Smooth muscle cell (in vitro differentiated cells): ENCODE results near the gene REEP3. TPM values are rescaled to one million over a fixed set of nuclear protein-coding genes. Genes with fewer than 3 reads are reported as not detected.

Experiments used
- DNase-seq: peaks from one replicate; lab custom pipeline; 2025; ENCODE audit not compliant: unreplicated experiment; lab: John Stamatoyannopoulos, UW
- H2AFZ ChIP-seq: fragments of 200-600 bp; sonication (generic); 2 replicates; pipeline ENCODE4 v1.6.0; 2016; ENCODE audit warnings: antibody characterized with exemption, low read depth, mild to moderate bottlenecking
- H3F3A ChIP-seq: fragments of 200-600 bp; sonication (generic); 2 replicates; pipeline ENCODE4 v1.6.0; 2017; ENCODE audit warnings: antibody characterized with exemption, low read depth
- H3K27ac ChIP-seq: fragments of 200-600 bp; sonication (generic); 2 replicates; pipeline ENCODE4 v1.5.1; 2016; ENCODE audit warnings: low read depth, mild to moderate bottlenecking
- H3K27me3 ChIP-seq: fragments of 200-600 bp; sonication (generic); 2 replicates; pipeline ENCODE4 v1.6.1; 2016; ENCODE audit warnings: low read depth, mild to moderate bottlenecking
- H3K36me3 ChIP-seq: fragments of 200-600 bp; sonication (generic); 2 replicates; pipeline ENCODE4 v1.5.1; 2016; ENCODE audit warnings: low read depth
- H3K4me1 ChIP-seq: fragments of 200-600 bp; sonication (generic); 2 replicates; pipeline ENCODE4 v1.5.1; 2016; ENCODE audit warnings: low read depth
- H3K4me2 ChIP-seq: fragments of 200-600 bp; sonication (generic); 2 replicates; pipeline ENCODE4 v1.6.0; 2016; ENCODE audit warnings: mild to moderate bottlenecking
- H3K4me3 ChIP-seq: fragments of 200-600 bp; sonication (generic); 2 replicates; pipeline ENCODE4 v1.5.1; 2016; ENCODE audit warnings: mild to moderate bottlenecking
- H3K79me2 ChIP-seq: fragments of 200-600 bp; sonication (generic); 2 replicates; pipeline ENCODE4 v1.6.0; 2016; ENCODE audit warnings: low read depth, mild to moderate bottlenecking
- H3K9ac ChIP-seq: fragments of 200-600 bp; sonication (generic); 2 replicates; pipeline ENCODE4 v1.6.0; 2016; ENCODE audit warnings: low read depth
- H3K9me3 ChIP-seq: fragments of 200-600 bp; sonication (generic); replicated peaks from 2 replicates; pipeline ENCODE4 v1.5.1; 2016; ENCODE audit warnings: low read depth
- H4K20me1 ChIP-seq: fragments of 200-600 bp; sonication (generic); 2 replicates; pipeline ENCODE4 v1.6.0; 2016; ENCODE audit warnings: low read depth
- CTCF ChIP-seq: fragments of 200-600 bp; sonication (generic); IDR thresholded peaks from 2 replicates; pipeline ENCODE4 v1.5.1; 2017; ENCODE audit warnings: borderline replicate concordance, mild to moderate bottlenecking, antibody characterized with exemption; ENCODE audit not compliant: insufficient read depth, poor library complexity, severe bottlenecking
- WGBS: methylation state at CpG from one replicate; pipeline ENCODE4 v1.1.7; 2016; ENCODE audit warnings: low lambda C conversion rate; 5-methylcytosine and 5-hydroxymethylcytosine counted together
- polyA plus RNA-seq: library from polyadenylated mRNA; unstranded; fragments of >200 nt; fragmentation: Nextera tagmentation; extraction: Ambion mirVana; gene quantifications from 2 replicates; pipeline ENCODE4 v1.2.1, GENCODE V29; 2016
- total RNA-seq: library from RNA; depleted of rRNA; stranded (reverse); fragments of >200 nt; gene quantifications from 2 replicates; pipeline ENCODE4 v1.2.3, GENCODE V29; 2014

REEP3 gene
- total and polyA plus RNA-seq, 2 experiments from 2014 or later: 42.3 to 80.4 TPM

DNA sequence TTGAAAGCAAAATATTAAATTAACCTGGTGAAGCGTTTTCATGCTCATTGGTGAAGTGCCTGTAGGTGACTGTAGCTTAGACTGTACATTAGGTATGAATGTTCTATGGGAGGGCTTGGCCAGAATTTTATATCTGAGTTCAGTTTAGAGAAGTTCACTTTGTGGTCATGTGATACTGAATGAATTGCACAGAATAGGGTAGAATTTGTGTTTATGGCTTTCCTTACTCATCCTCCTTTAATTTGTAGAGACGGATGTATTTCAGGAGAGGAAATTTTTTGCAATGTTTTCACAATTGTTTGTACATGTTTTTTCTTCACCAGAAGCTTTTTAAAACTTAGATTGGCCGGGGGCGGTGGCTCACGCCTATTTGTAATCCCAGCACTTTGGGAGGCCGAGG lies 32.3 kb downstream of the REEP3 start:
- no peak for DNase-seq
- WGBS: 81% methylated on average over 6 of the region's 6 CpGs
- H3K36me3 ChIP-seq: no peaks in the 10 kb centered on the region
- H2AFZ ChIP-seq: no peak overlapping the region
- no peaks in the 10 kb centered on the region for H3K9me3 ChIP-seq
- no peak overlapping the region for H3K4me3 ChIP-seq
- peaks cover 76% of the 10 kb centered on the region for H3K79me2 ChIP-seq
- no peaks in the 10 kb centered on the region for H3K4me1 ChIP-seq
- no peak for TF ChIP-seq CTCF
- no peaks in the 10 kb centered on the region for H3K27me3 ChIP-seq
- peaks cover 11% of the 10 kb centered on the region for H4K20me1 ChIP-seq
- H3K4me2 ChIP-seq: peak overlapping the region; percentile 27
- peak overlapping the region; percentile 47 for H3K9ac ChIP-seq
- peaks cover 22% of the 10 kb centered on the region for H3F3A ChIP-seq
- peak overlapping the region; percentile 90 for H3K27ac ChIP-seq

GRCh38 chr10:63554657-63555056 lies 33.5 kb downstream of the REEP3 start:
- H3K9me3 ChIP-seq: no peaks in the 10 kb centered on the region

DNA sequence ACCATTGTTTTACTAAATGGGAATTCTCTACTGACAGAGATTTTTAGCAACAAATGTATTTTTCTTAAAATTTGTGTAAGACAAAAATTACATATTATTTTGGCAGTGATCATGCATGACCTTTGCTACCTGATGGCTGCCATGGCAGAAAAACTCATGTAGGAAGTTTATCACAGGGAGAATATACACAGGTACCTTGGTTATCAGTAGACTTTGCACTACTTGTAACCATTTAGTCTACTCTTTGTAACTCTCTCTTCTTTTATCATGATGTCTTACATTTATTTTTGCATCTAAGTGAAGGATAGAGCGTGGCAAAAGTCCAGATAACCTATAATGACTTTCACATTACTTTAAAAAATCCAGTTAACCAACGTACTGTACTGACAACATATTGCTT lies 34.1 kb downstream of the REEP3 start:
- Histone ChIP-seq H3K9me3 (no peaks in the 10 kb centered on the region), H4K20me1 (peaks cover 16% of the 10 kb centered on the region), H3K79me2 (peaks cover 78% of the 10 kb centered on the region), H3K27me3 (no peaks in the 10 kb centered on the region), H3K27ac (peak overlapping the region; percentile 90), H3K4me2 (peak overlapping the region; percentile 42), H3K4me3 (no peak overlapping the region), H3K36me3 (no peaks in the 10 kb centered on the region), H3K4me1 (no peaks in the 10 kb centered on the region), H3K9ac (no peak overlapping the region), H3F3A (peaks cover 22% of the 10 kb centered on the region), H2AFZ (no peak overlapping the region)
- DNase-seq: no peak
- TF ChIP-seq CTCF: no peak
- WGBS: 81% methylated on average over 2 of the region's 2 CpGs

More at GRCh38 chr10:63554657-63555056, 33.5 kb downstream of the REEP3 start:
- Histone ChIP-seq H3F3A (peaks cover 22% of the 10 kb centered on the region), H3K27ac (peak overlapping the region; percentile 90), H3K4me1 (no peaks in the 10 kb centered on the region), H3K27me3 (no peaks in the 10 kb centered on the region), H3K4me2 (peak overlapping the region; percentile 42), H3K36me3 (no peaks in the 10 kb centered on the region), H2AFZ (no peak overlapping the region), H3K4me3 (no peak overlapping the region), H3K9ac (peak overlapping the region; percentile 4), H4K20me1 (peaks cover 13% of the 10 kb centered on the region), H3K79me2 (peaks cover 78% of the 10 kb centered on the region)
- no peak for DNase-seq
- TF ChIP-seq CTCF: no peak
- WGBS: 75% methylated on average over 2 of the region's 2 CpGs

DNA sequence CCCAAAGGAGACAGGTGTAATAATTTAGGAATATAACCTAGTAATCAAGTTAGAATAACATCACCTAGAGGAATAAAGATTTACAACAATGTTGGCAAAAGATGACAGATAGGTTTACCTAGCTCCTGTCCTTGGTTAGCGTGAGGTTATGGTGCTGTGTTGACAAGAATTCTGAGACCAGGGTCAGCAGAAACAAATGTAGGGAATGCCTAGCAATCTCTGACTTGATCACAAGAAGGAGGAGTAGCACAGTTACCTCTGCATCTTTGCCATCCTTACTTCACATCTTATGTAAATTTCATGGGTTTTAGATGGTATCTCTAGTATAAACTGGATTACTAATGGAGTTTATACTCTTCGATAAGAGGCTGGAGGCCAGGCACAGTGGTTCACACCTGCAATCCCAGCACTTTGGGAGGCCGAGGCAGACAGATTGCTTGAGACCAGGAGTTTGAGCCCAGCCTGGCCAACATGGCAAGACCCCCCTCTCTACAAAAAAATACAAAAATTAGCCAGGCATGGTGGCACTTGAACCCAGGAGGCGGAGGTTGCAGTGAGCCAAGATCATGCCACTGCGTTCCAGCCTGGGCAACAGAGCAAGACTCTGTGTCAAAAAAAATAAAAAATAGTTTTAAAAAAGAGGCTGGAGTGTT lies 37.1 kb downstream of the REEP3 start:
- H3K27ac ChIP-seq: no peak overlapping the region
- no peaks in the 10 kb centered on the region for H3K9me3 ChIP-seq
- H3K4me2 ChIP-seq: no peak overlapping the region
- peaks cover 67% of the 10 kb centered on the region for H3K79me2 ChIP-seq
- WGBS: 99% methylated on average over 5 of the region's 5 CpGs
- no peaks in the 10 kb centered on the region for H3K4me1 ChIP-seq
- H3F3A ChIP-seq: peaks cover 17% of the 10 kb centered on the region
- H4K20me1 ChIP-seq: peaks cover 25% of the 10 kb centered on the region
- H3K27me3 ChIP-seq: no peaks in the 10 kb centered on the region
- DNase-seq: no peak
- H3K36me3 ChIP-seq: no peaks in the 10 kb centered on the region
- no peak overlapping the region for H3K4me3 ChIP-seq
- no peak overlapping the region for H2AFZ ChIP-seq
- H3K9ac ChIP-seq: no peak overlapping the region
- TF ChIP-seq CTCF: no peak
